ENCODE data around the gene A2M. TPM values are rescaled to one million over a fixed set of nuclear protein-coding genes. Genes with fewer than 3 reads are reported as not detected.

Gene A2M
- total RNA-seq, 1 experiment from 2014 or later: 1.9 TPM

DNA sequence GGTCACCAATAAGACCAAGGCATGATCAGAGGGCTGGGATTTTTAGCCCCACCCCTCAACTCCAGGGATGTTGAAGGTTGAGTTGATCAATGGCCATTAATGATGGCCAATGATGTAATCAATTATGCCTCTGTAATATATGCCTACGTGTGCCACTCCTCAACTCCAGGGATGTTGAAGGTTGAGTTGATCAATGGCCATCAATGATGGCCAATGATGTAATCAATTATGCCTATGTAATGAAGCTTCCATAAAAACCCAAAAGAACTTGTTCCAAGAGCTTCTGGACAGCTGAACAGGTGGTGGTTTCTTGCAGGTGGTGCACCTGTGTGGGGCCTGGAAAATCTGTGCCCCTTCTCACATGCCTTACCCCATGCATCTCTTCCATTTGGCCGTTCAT, 93.1 kb downstream of the A2M start:
- no peak overlapping the region for H3K4me3 Mint-ChIP-seq
- CTCF ChIA-PET: no interaction called here
- TF ChIP-seq ETV6 (CRISPR knock-in tag; IDR thresholded peaks at IDR 0.05): no peak
- no peak for TF ChIP-seq NFATC4 (CRISPR knock-in tag; IDR thresholded peaks at IDR 0.05)
- no peak for TF ChIP-seq FOXK1 (CRISPR knock-in tag; IDR thresholded peaks at IDR 0.05)
- TF ChIP-seq, protein P1, sequence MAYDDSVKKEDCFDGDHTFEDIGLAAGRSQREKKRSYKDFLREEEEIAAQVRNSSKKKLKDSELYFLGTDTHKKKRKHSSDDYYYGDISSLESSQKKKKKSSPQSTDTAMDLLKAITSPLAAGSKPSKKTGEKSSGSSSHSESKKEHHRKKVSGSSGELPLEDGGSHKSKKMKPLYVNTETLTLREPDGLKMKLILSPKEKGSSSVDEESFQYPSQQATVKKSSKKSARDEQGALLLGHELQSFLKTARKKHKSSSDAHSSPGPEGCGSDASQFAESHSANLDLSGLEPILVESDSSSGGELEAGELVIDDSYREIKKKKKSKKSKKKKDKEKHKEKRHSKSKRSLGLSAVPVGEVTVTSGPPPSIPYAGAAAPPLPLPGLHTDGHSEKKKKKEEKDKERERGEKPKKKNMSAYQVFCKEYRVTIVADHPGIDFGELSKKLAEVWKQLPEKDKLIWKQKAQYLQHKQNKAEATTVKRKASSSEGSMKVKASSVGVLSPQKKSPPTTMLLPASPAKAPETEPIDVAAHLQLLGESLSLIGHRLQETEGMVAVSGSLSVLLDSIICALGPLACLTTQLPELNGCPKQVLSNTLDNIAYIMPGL (CRISPR knock-in tag; IDR thresholded peaks at IDR 0.05): no peak
- TF ChIP-seq ZNF219 (CRISPR knock-in tag; IDR thresholded peaks at IDR 0.05; ENCODE audit: borderline replicate concordance): no peak
- no peak for TF ChIP-seq SMAD3 (CRISPR knock-in tag; IDR thresholded peaks at IDR 0.05; ENCODE audit: borderline replicate concordance)
- TF ChIP-seq IRF2 (CRISPR knock-in tag; IDR thresholded peaks at IDR 0.05; ENCODE audit: borderline replicate concordance, low read depth): no peak
- no peak for TF ChIP-seq USF2 (CRISPR knock-in tag; IDR thresholded peaks at IDR 0.05)
- TF ChIP-seq NFYB (CRISPR knock-in tag; conservative IDR thresholded peaks at IDR 0.05; ENCODE audit: low read depth): no peak
- TF ChIP-seq MXD4 (CRISPR knock-in tag; IDR thresholded peaks at IDR 0.05; ENCODE audit: borderline replicate concordance): no peak
- TF ChIP-seq TEAD1 (CRISPR knock-in tag; IDR thresholded peaks at IDR 0.05): no peak
- TF ChIP-seq CREB1 (CRISPR knock-in tag; IDR thresholded peaks at IDR 0.05): no peak
- no peak for TF ChIP-seq OVOL2 (CRISPR knock-in tag; IDR thresholded peaks at IDR 0.05; ENCODE audit: borderline replicate concordance)
- TF ChIP-seq MLX (CRISPR knock-in tag; IDR thresholded peaks at IDR 0.05): no peak
- no peak for TF ChIP-seq SMAD4 (CRISPR knock-in tag; IDR thresholded peaks at IDR 0.05)
- no peak for TF ChIP-seq ZNF317 (CRISPR knock-in tag; IDR thresholded peaks at IDR 0.05; ENCODE audit: borderline replicate concordance, low read depth)
- no peak for TF ChIP-seq NFE2L1 (CRISPR knock-in tag; IDR thresholded peaks at IDR 0.05)
- TF ChIP-seq, protein P2, sequence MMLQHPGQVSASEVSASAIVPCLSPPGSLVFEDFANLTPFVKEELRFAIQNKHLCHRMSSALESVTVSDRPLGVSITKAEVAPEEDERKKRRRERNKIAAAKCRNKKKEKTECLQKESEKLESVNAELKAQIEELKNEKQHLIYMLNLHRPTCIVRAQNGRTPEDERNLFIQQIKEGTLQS (CRISPR knock-in tag; conservative IDR thresholded peaks at IDR 0.05): no peak
- TF ChIP-seq, protein P3, sequence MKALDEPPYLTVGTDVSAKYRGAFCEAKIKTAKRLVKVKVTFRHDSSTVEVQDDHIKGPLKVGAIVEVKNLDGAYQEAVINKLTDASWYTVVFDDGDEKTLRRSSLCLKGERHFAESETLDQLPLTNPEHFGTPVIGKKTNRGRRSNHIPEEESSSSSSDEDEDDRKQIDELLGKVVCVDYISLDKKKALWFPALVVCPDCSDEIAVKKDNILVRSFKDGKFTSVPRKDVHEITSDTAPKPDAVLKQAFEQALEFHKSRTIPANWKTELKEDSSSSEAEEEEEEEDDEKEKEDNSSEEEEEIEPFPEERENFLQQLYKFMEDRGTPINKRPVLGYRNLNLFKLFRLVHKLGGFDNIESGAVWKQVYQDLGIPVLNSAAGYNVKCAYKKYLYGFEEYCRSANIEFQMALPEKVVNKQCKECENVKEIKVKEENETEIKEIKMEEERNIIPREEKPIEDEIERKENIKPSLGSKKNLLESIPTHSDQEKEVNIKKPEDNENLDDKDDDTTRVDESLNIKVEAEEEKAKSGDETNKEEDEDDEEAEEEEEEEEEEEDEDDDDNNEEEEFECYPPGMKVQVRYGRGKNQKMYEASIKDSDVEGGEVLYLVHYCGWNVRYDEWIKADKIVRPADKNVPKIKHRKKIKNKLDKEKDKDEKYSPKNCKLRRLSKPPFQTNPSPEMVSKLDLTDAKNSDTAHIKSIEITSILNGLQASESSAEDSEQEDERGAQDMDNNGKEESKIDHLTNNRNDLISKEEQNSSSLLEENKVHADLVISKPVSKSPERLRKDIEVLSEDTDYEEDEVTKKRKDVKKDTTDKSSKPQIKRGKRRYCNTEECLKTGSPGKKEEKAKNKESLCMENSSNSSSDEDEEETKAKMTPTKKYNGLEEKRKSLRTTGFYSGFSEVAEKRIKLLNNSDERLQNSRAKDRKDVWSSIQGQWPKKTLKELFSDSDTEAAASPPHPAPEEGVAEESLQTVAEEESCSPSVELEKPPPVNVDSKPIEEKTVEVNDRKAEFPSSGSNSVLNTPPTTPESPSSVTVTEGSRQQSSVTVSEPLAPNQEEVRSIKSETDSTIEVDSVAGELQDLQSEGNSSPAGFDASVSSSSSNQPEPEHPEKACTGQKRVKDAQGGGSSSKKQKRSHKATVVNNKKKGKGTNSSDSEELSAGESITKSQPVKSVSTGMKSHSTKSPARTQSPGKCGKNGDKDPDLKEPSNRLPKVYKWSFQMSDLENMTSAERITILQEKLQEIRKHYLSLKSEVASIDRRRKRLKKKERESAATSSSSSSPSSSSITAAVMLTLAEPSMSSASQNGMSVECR (CRISPR knock-in tag; IDR thresholded peaks at IDR 0.05; ENCODE audit: borderline replicate concordance): no peak
- no peak for TF ChIP-seq NR1H2 (CRISPR knock-in tag; IDR thresholded peaks at IDR 0.05)
- no peaks in the 10 kb centered on the region for H3K27me3 Mint-ChIP-seq (ENCODE audit: low read depth)
- POLR2A ChIA-PET: no interaction called here
- no peak for DNase-seq (ENCODE audit: low spot score)
- peaks cover 24% of the 10 kb centered on the region for H3K9me3 Mint-ChIP-seq
- ATAC-seq: no peak
- H3K27ac Mint-ChIP-seq: no peak overlapping the region
- peaks cover 1% of the 10 kb centered on the region for H3K36me3 Mint-ChIP-seq
- H3K4me1 Mint-ChIP-seq: no peaks in the 10 kb centered on the region

Other genes with a start within 250 kb of the A2M start
- 733 to 940 TPM (median 913 TPM) in 3 replicates for gene PHC1, start 201.4 kb downstream of the A2M start, total RNA-seq (2021)
- gene M6PR, start 166.3 kb downstream of the A2M start, total RNA-seq (2021): 106 to 139 TPM (median 112 TPM) in 3 replicates
- gene KLRG1, start 126.4 kb downstream of the A2M start, total RNA-seq (2021): 6.2 to 7.4 TPM (median 7.2 TPM) in 3 replicates
- 0.15 to 0.25 TPM (median 0.18 TPM) in 3 replicates for gene PZP, start 92.5 kb upstream of the A2M start, total RNA-seq (2021)

All from WTC11 (cell line).